ENCODE data around the gene WWOX.

Gene WWOX

DNA sequence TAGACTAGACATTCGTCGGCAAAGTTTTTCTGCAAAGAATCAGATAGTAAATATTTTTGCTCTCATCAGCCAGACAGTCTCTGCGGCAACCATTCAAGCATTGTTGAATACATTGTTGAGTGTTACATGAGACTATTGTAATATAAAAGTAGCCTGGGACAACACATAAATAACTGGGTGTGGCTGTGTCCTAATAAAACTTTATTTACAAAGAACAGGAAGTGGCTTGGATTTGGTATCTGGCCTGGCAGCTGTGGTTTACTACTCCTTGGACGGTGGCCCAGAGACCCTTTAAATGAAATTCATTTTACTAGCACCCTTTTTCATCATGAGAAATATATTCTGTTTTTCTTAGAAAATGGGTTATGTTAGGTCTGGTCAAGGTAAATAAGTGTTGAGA, 297.2 kb downstream of the WWOX start:
- H3K4me3 ChIP-seq (ENCODE audit: low read depth, low read length), result no peak overlapping the region
- no peak overlapping the region for H3K9ac ChIP-seq (ENCODE audit: low read depth, low read length)
- no peak overlapping the region for H3K27ac ChIP-seq (ENCODE audit: low read depth, low read length)
- no peaks in the 10 kb centered on the region for H3K36me3 ChIP-seq (ENCODE audit: control insufficient read depth, insufficient read depth, low read length)
- no peaks in the 10 kb centered on the region for H3K27me3 ChIP-seq (ENCODE audit: control insufficient read depth, insufficient read depth, low read length)
- peaks cover 16% of the 10 kb centered on the region for H3K9me3 ChIP-seq (ENCODE audit: control insufficient read depth, insufficient read depth, low read length)
- H3K4me1 ChIP-seq (ENCODE audit: control insufficient read depth, insufficient read depth, low read length), result no peaks in the 10 kb centered on the region

DNA sequence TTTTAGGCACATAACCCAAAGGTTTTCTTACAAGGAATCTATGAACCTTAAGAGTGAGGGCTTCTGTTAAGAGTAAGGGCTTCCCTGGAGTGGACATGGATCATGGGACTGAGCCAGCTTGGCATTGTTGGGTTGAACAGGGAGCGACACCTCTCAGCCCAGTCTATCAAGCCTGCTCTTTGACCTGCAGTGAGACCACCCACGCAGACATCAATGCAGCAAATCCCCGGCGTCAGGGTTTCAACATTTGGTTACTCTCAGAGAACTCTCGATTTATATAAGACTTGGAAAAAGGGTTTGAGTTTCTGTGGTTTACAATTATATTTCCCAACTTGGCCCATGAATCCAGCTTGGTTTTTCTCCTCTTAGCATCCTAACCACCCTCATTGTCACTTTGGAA, 299.9 kb downstream of the WWOX start:
- H3K27ac ChIP-seq (ENCODE audit: low read depth, low read length), result no peak overlapping the region
- no peak overlapping the region for H3K9ac ChIP-seq (ENCODE audit: low read depth, low read length)
- no peak overlapping the region for H3K4me3 ChIP-seq (ENCODE audit: low read depth, low read length)
- no peaks in the 10 kb centered on the region for H3K4me1 ChIP-seq (ENCODE audit: control insufficient read depth, insufficient read depth, low read length)
- H3K27me3 ChIP-seq (ENCODE audit: control insufficient read depth, insufficient read depth, low read length), result no peaks in the 10 kb centered on the region
- H3K9me3 ChIP-seq (ENCODE audit: control insufficient read depth, insufficient read depth, low read length), result no peaks in the 10 kb centered on the region
- H3K36me3 ChIP-seq (ENCODE audit: control insufficient read depth, insufficient read depth, low read length), result no peaks in the 10 kb centered on the region

DNA sequence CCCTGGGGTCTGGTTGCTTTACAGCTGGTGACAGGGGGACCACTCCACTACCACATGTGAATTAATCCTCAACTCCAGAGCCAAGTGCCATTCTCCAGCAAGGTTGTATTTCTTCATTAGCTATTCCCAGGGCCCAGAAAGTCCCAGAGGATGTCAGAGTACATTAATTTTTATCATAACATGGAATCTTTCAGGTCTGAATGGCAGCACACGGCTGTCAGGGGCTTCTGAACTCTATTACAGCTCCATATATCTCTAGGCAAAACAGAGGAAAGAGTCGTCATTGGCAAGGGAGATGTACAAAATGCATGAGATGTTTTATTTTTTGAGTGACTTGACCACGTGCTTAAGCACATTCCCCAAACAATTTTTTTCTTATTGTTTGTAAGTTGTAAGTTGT, 303.4 kb downstream of the WWOX start:
- Histone ChIP-seq H3K4me1 (ENCODE audit: control insufficient read depth, insufficient read depth, low read length) (no peaks in the 10 kb centered on the region), H3K27me3 (ENCODE audit: control insufficient read depth, insufficient read depth, low read length) (no peaks in the 10 kb centered on the region), H3K4me3 (ENCODE audit: low read depth, low read length) (no peak overlapping the region), H3K36me3 (ENCODE audit: control insufficient read depth, insufficient read depth, low read length) (no peaks in the 10 kb centered on the region), H3K9ac (ENCODE audit: low read depth, low read length) (no peak overlapping the region), H3K9me3 (ENCODE audit: control insufficient read depth, insufficient read depth, low read length) (peaks cover 3% of the 10 kb centered on the region; the same call in 1 of the 2 replicates), H3K27ac (ENCODE audit: low read depth, low read length) (no peak overlapping the region)

DNA sequence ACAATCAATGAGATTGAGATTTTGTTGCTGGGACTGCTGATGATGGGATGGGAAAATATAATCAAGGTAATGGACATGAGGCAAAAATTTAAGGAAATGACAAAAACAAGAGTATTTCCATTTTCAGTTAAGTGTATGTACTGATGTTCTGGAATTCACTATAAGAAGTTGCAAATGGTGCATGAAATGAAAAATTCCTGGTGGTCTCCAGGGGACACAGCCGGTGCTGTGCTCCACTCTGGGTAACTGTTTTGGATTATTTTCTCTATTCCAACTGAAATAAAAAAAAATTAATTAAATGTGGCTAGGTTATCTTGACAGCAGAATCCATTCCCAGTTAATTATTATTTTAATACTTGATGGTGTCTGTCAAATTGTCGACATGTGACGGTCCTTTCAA, 305.6 kb downstream of the WWOX start:
- Histone ChIP-seq H3K36me3 (ENCODE audit: control insufficient read depth, insufficient read depth, low read length) (no peaks in the 10 kb centered on the region), H3K4me1 (ENCODE audit: control insufficient read depth, insufficient read depth, low read length) (no peaks in the 10 kb centered on the region), H3K27me3 (ENCODE audit: control insufficient read depth, insufficient read depth, low read length) (no peaks in the 10 kb centered on the region), H3K9ac (ENCODE audit: low read depth, low read length) (no peak overlapping the region), H3K27ac (ENCODE audit: low read depth, low read length) (no peak overlapping the region), H3K4me3 (ENCODE audit: low read depth, low read length) (no peak overlapping the region), H3K9me3 (ENCODE audit: control insufficient read depth, insufficient read depth, low read length) (peaks cover 7% of the 10 kb centered on the region; the same call in 1 of the 2 replicates)

DNA sequence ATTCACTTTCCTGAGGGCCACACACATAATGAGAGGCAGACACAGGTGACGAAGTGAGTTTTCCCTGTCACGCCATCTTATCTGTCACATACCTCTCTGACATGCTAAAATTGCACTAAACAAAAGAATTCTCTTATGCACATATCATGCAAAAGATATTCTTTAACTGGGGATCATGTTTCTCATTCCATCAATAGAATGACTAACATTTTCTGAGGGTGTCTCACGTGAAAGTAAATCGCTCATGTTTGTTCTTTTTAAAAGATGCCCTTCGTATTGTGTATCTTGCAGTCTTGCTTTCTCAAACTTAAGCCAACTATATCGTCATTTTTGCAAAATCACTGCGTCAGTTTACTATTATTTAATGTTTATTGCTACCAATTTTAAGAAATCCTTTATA, 306.4 kb downstream of the WWOX start:
- Histone ChIP-seq H3K4me3 (ENCODE audit: low read depth, low read length) (no peak overlapping the region), H3K36me3 (ENCODE audit: control insufficient read depth, insufficient read depth, low read length) (no peaks in the 10 kb centered on the region), H3K9ac (ENCODE audit: low read depth, low read length) (no peak overlapping the region), H3K27me3 (ENCODE audit: control insufficient read depth, insufficient read depth, low read length) (no peaks in the 10 kb centered on the region), H3K9me3 (ENCODE audit: control insufficient read depth, insufficient read depth, low read length) (peaks cover 7% of the 10 kb centered on the region; the same call in 1 of the 2 replicates), H3K27ac (ENCODE audit: low read depth, low read length) (no peak overlapping the region), H3K4me1 (ENCODE audit: control insufficient read depth, insufficient read depth, low read length) (no peaks in the 10 kb centered on the region)

DNA sequence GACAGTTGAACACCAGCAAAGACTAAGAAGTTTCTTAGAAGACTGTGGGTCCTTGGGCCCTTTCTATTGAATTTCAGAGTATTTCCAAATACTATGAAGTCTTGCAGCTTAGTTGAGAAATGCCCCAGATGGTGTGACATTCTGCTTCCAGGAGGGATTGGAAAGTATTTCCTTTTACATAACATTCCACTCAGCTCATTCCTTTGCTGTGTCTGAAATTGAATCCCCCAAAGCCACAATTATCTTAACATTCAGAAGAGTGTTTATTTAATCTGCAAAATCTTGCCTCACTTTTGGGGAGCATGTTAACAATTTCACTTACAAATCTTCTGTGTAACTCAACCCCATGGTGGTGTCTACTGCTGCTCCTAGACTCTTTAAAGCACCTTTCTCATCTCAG, 307.7 kb downstream of the WWOX start:
- no peak overlapping the region for H3K27ac ChIP-seq (ENCODE audit: low read depth, low read length)

DNA sequence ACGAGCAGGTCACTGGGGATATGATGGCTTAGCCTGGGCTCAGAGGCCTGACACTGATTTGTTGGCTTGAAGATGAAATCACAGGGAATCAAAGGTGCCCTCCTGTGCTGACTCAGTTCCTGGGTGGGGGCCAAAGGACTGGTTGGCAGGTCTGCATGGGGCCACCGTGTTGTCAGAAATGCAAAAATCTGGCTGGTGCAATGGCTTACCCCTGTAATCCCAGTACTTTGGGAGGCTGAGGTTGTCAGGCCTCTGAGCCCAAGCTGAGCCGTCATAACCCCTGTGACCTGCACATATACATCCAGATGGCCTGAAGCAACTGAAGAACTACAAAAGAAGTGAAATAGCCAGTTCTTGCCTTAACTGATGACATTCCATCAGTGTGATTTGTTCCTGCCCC, 314.2 kb downstream of the WWOX start:
- Histone ChIP-seq H3K4me1 (ENCODE audit: control insufficient read depth, insufficient read depth, low read length) (peaks cover 14% of the 10 kb centered on the region), H3K4me3 (ENCODE audit: low read depth, low read length) (no peak overlapping the region), H3K27me3 (ENCODE audit: control insufficient read depth, insufficient read depth, low read length) (no peaks in the 10 kb centered on the region), H3K9me3 (ENCODE audit: control insufficient read depth, insufficient read depth, low read length) (0 out of 2 replicates have a peak, but pooled peaks cover 5% of the 10 kb centered on the region), H3K36me3 (ENCODE audit: control insufficient read depth, insufficient read depth, low read length) (no peaks in the 10 kb centered on the region), H3K9ac (ENCODE audit: low read depth, low read length) (no peak overlapping the region), H3K27ac (ENCODE audit: low read depth, low read length) (no peak overlapping the region)

More for the DNA sequence above, 307.7 kb downstream of the WWOX start:
- Histone ChIP-seq H3K4me1 (ENCODE audit: control insufficient read depth, insufficient read depth, low read length) (no peaks in the 10 kb centered on the region), H3K9ac (ENCODE audit: low read depth, low read length) (no peak overlapping the region), H3K36me3 (ENCODE audit: control insufficient read depth, insufficient read depth, low read length) (no peaks in the 10 kb centered on the region), H3K27me3 (ENCODE audit: control insufficient read depth, insufficient read depth, low read length) (no peaks in the 10 kb centered on the region), H3K4me3 (ENCODE audit: low read depth, low read length) (no peak overlapping the region), H3K9me3 (ENCODE audit: control insufficient read depth, insufficient read depth, low read length) (peaks cover 7% of the 10 kb centered on the region; the same call in 1 of the 2 replicates)

DNA sequence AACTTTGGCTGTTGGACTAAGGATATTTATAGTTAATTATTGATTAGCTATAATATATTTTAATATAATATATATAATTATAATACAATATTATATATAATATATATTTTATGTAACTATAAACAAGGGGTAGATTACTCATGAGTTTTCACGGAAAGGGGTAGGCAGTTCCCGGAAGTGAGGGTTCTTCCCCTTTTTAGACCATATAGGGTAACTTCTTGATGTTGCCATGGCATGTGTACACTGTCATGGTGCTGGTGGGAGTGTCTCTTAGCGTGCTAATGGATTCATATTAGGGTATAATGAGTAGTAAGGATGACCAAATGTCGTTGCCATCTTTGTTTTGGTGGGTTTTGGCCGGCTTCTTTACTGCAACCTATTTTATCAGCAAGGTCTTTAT, 315.6 kb downstream of the WWOX start:
- Histone ChIP-seq H3K4me3 (ENCODE audit: low read depth, low read length) (no peak overlapping the region), H3K27me3 (ENCODE audit: control insufficient read depth, insufficient read depth, low read length) (no peaks in the 10 kb centered on the region), H3K9ac (ENCODE audit: low read depth, low read length) (no peak overlapping the region), H3K9me3 (ENCODE audit: control insufficient read depth, insufficient read depth, low read length) (0 out of 2 replicates have a peak, but pooled peaks cover 5% of the 10 kb centered on the region), H3K36me3 (ENCODE audit: control insufficient read depth, insufficient read depth, low read length) (no peaks in the 10 kb centered on the region), H3K27ac (ENCODE audit: low read depth, low read length) (no peak overlapping the region), H3K4me1 (ENCODE audit: control insufficient read depth, insufficient read depth, low read length) (peaks cover 14% of the 10 kb centered on the region)

DNA sequence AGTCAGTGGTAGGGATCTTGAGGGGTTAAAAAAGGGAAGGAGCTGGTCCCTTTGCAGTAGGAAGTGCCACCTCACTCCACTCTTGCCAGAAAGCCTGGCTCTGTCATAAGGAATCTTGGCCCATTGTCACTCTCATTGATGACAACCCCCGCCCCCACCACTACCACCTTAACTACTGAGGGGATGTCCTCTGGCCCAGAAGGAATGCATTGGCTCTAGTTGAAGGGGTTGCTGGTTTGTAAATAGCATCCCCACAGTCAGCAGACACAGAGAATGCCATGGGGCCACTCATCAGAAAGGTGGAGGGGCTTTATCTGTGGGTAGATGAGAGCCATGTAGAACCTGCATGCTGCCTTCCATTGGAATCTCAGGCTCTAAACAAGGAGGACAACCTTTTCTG, 316.2 kb downstream of the WWOX start:
- Histone ChIP-seq H3K9ac (ENCODE audit: low read depth, low read length) (no peak overlapping the region), H3K4me1 (ENCODE audit: control insufficient read depth, insufficient read depth, low read length) (peaks cover 14% of the 10 kb centered on the region), H3K4me3 (ENCODE audit: low read depth, low read length) (no peak overlapping the region), H3K9me3 (ENCODE audit: control insufficient read depth, insufficient read depth, low read length) (0 out of 2 replicates have a peak, but pooled peaks cover 5% of the 10 kb centered on the region), H3K36me3 (ENCODE audit: control insufficient read depth, insufficient read depth, low read length) (no peaks in the 10 kb centered on the region), H3K27ac (ENCODE audit: low read depth, low read length) (no peak overlapping the region), H3K27me3 (ENCODE audit: control insufficient read depth, insufficient read depth, low read length) (no peaks in the 10 kb centered on the region)

DNA sequence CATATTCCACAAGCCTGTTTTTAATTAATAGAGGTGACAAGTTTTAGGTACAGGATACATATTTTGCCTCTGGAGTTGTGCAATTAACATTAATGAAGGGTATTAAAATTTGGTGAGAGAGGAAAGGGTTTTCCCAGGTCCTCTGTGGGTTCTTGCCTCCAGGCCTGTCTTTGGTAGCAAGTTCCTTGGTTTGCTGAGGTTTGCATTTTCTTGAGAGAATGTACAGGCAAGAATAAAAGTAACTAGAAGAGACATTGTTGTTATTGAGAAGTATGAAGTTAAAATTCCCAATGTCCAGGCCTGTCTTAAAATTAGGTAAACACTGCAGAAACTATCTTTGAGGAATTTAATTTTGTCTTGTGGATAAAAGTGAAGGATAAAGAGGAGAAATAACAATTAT, 316.9 kb downstream of the WWOX start:
- Histone ChIP-seq H3K27me3 (ENCODE audit: control insufficient read depth, insufficient read depth, low read length) (no peaks in the 10 kb centered on the region), H3K27ac (ENCODE audit: low read depth, low read length) (no peak overlapping the region), H3K36me3 (ENCODE audit: control insufficient read depth, insufficient read depth, low read length) (no peaks in the 10 kb centered on the region), H3K9ac (ENCODE audit: low read depth, low read length) (no peak overlapping the region), H3K4me3 (ENCODE audit: low read depth, low read length) (no peak overlapping the region), H3K4me1 (ENCODE audit: control insufficient read depth, insufficient read depth, low read length) (peaks cover 18% of the 10 kb centered on the region), H3K9me3 (ENCODE audit: control insufficient read depth, insufficient read depth, low read length) (0 out of 2 replicates have a peak, but pooled peaks cover 5% of the 10 kb centered on the region)

DNA sequence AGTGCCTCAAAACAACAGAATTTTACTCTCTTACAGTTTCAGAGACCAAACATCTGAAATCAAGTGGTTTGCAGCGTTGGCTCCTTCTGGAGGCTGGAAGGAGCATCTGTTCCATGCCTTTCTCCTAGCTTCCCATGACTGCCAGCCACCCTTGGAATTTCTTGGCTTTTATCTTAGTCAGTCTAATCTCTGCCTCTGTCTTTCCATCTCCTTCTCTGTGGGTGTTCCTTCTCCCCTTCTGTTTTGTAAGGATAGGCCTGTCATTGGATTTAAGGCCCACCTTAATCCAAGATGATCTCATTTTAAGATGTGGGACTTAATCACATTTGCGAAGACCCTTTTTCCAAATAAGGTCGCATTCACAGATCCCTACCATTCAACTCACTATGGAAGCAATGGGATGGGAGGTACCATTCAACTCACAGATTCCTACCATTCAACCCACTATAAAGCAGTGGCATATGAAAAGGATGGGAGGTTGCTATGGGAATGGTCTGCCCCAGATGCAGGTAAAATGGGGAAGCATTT, 321.8 kb downstream of the WWOX start:
- Histone ChIP-seq H3K9ac (ENCODE audit: low read depth, low read length) (no peak overlapping the region), H3K4me3 (ENCODE audit: low read depth, low read length) (no peak overlapping the region), H3K4me1 (ENCODE audit: control insufficient read depth, insufficient read depth, low read length) (peaks cover 11% of the 10 kb centered on the region), H3K9me3 (ENCODE audit: control insufficient read depth, insufficient read depth, low read length) (no peaks in the 10 kb centered on the region), H3K27me3 (ENCODE audit: control insufficient read depth, insufficient read depth, low read length) (no peaks in the 10 kb centered on the region), H3K36me3 (ENCODE audit: control insufficient read depth, insufficient read depth, low read length) (no peaks in the 10 kb centered on the region), H3K27ac (ENCODE audit: low read depth, low read length) (peak overlapping the region; percentile 72)
